Astrocyte (in vitro differentiated cells and primary cell): Measurements from ENCODE around the gene GNS. TPM values are rescaled to one million over a fixed set of nuclear protein-coding genes. Genes with fewer than 3 reads are reported as not detected.
A peak's percentile ranks its signal among the peaks of the same experiment; 100 is the strongest.

Experiments
- DNase-seq: peaks from one replicate; pipeline ENCODE4 v3.0.0-alpha.2; 2010; ENCODE audit warnings: low read depth
- FAIRE-seq: peaks from 2 replicates; lab custom pipeline; 2011; peaks lifted over from hg19 to GRCh38; lab: Jason Lieb, UNC
- H2AFZ ChIP-seq: 2 replicates; pipeline ENCODE4 v1.6.0; 2012; ENCODE audit warnings: low read depth, low read length, inconsistent platforms
- H3K27ac ChIP-seq: 2 replicates; pipeline ENCODE4 v1.5.1; 2011; ENCODE audit warnings: low read depth, low read length, inconsistent platforms
- H3K27me3 ChIP-seq: 2 replicates; pipeline ENCODE4 v1.6.0; 2011; ENCODE audit warnings: low read length, inconsistent platforms; ENCODE audit not compliant: insufficient read depth
- H3K36me3 ChIP-seq: 2 replicates; pipeline ENCODE4 v1.5.1; 2011; ENCODE audit warnings: low read length, inconsistent platforms; ENCODE audit not compliant: insufficient read depth
- H3K4me1 ChIP-seq: 2 replicates; pipeline ENCODE4 v1.5.1; 2011; ENCODE audit warnings: low read length, inconsistent platforms; ENCODE audit not compliant: insufficient read depth
- H3K4me2 ChIP-seq: 2 replicates; pipeline ENCODE4 v1.6.0; 2012; ENCODE audit warnings: low read length, inconsistent platforms
- H3K4me3 ChIP-seq: 2 replicates; pipeline ENCODE4 v1.5.1; 2011; ENCODE audit warnings: low read depth, mild to moderate bottlenecking, low read length, inconsistent platforms; ENCODE audit not compliant: insufficient read depth
- H3K79me2 ChIP-seq: 2 replicates; pipeline ENCODE4 v1.6.0; 2012; ENCODE audit warnings: mild to moderate bottlenecking, low read length, inconsistent platforms; ENCODE audit not compliant: insufficient read depth
- H3K9ac ChIP-seq: 2 replicates; pipeline ENCODE4 v1.6.0; 2012; ENCODE audit warnings: mild to moderate bottlenecking, low read length, inconsistent platforms
- H3K9me3 ChIP-seq: 2 replicates; pipeline ENCODE4 v1.5.1; 2012; ENCODE audit warnings: low read depth, mild to moderate bottlenecking, low read length, inconsistent platforms; ENCODE audit not compliant: insufficient read depth
- H4K20me1 ChIP-seq: 2 replicates; pipeline ENCODE4 v1.6.0; 2012; ENCODE audit warnings: low read length, inconsistent platforms; ENCODE audit not compliant: insufficient read depth
- H3K27ac Mint-ChIP-seq: one replicate; pipeline ENCODE4 v1.8.0; 2021; ENCODE audit warnings: mild to moderate bottlenecking, mixed read lengths; ENCODE audit not compliant: unreplicated experiment
- H3K27me3 Mint-ChIP-seq: one replicate; pipeline ENCODE4 v1.8.0; 2021; ENCODE audit warnings: low read depth, mixed read lengths; ENCODE audit not compliant: unreplicated experiment
- H3K36me3 Mint-ChIP-seq: one replicate; pipeline ENCODE4 v1.8.0; 2021; ENCODE audit warnings: low read depth, mixed read lengths; ENCODE audit not compliant: unreplicated experiment
- H3K4me1 Mint-ChIP-seq: one replicate; pipeline ENCODE4 v1.8.0; 2021; ENCODE audit warnings: low read depth, mixed read lengths; ENCODE audit not compliant: unreplicated experiment
- H3K4me3 Mint-ChIP-seq: one replicate; pipeline ENCODE4 v1.8.0; 2021; ENCODE audit warnings: mild to moderate bottlenecking, moderate library complexity, mixed read lengths; ENCODE audit not compliant: unreplicated experiment
- H3K9me3 Mint-ChIP-seq: one replicate; pipeline ENCODE4 v1.8.0; 2021; ENCODE audit warnings: mild to moderate bottlenecking, mixed read lengths; ENCODE audit not compliant: unreplicated experiment
- CTCF ChIP-seq: IDR thresholded peaks from 2 replicates; pipeline ENCODE4 v1.5.1; 2011; ENCODE audit warnings: low read depth, mild to moderate bottlenecking, inconsistent platforms, low read length, moderate library complexity; ENCODE audit not compliant: insufficient read depth
- EZH2 ChIP-seq: IDR thresholded peaks from 2 replicates; pipeline ENCODE4 v1.6.1; 2012; ENCODE audit warnings: mild to moderate bottlenecking, low read length, inconsistent platforms; ENCODE audit not compliant: insufficient read depth
- total RNA-seq: library from RNA; stranded (reverse); gene quantifications from 2 replicates; pipeline ENCODE4 v1.2.1, GENCODE V29; 2021

GNS gene
- total RNA-seq, 1 donor from 2014 or later: 109 TPM

- H3K9me3 Mint-ChIP-seq: no peaks in the 10 kb centered on the region
- no peaks in the 10 kb centered on the region for H3K9me3 ChIP-seq
- H3K27ac ChIP-seq: no peak overlapping the region
- TF ChIP-seq CTCF: no peak
- no peak for TF ChIP-seq EZH2
- H3K4me2 ChIP-seq: no peak overlapping the region
- H3K4me3 ChIP-seq: no peak overlapping the region
- H3K27me3 Mint-ChIP-seq: no peaks in the 10 kb centered on the region
- H3K27me3 ChIP-seq: no peaks in the 10 kb centered on the region
- no peaks in the 10 kb centered on the region for H4K20me1 ChIP-seq
- FAIRE-seq (no peak), DNase-seq (no peak)
- H3K9ac ChIP-seq: no peak overlapping the region
- H3K36me3 Mint-ChIP-seq: no peaks in the 10 kb centered on the region
- no peak overlapping the region for H2AFZ ChIP-seq
- no peaks in the 10 kb centered on the region for H3K79me2 ChIP-seq
- H3K4me3 Mint-ChIP-seq: no peak overlapping the region
- no peaks in the 10 kb centered on the region for H3K4me1 Mint-ChIP-seq
- H3K36me3 ChIP-seq: peaks cover 3% of the 10 kb centered on the region
- H3K27ac Mint-ChIP-seq: no peak overlapping the region
- no peaks in the 10 kb centered on the region for H3K4me1 ChIP-seq
These were observed 49.8 kb downstream of the GNS start for GRCh38 chr12:64709429-64709828.

GRCh38 chr12:64707926-64708325 is 51.3 kb downstream of the GNS start:
- no peaks in the 10 kb centered on the region for H3K79me2 ChIP-seq
- Mint-ChIP-seq H3K27ac (no peak overlapping the region), H3K9me3 (no peaks in the 10 kb centered on the region), H3K36me3 (no peaks in the 10 kb centered on the region), H3K27me3 (no peaks in the 10 kb centered on the region), H3K4me3 (peak overlapping the region; percentile 14), H3K4me1 (no peaks in the 10 kb centered on the region)
- TF ChIP-seq EZH2 (no peak), CTCF (no peak)
- no peak overlapping the region for H3K27ac ChIP-seq
- DNase-seq (no peak), FAIRE-seq (no peak)
- H3K4me2 ChIP-seq: no peak overlapping the region
- peaks cover under 1% of the 10 kb centered on the region for H3K36me3 ChIP-seq
- H3K9me3 ChIP-seq: no peaks in the 10 kb centered on the region
- H2AFZ ChIP-seq: no peak overlapping the region
- H3K27me3 ChIP-seq: no peaks in the 10 kb centered on the region
- no peaks in the 10 kb centered on the region for H4K20me1 ChIP-seq
- H3K4me3 ChIP-seq: no peak overlapping the region
- no peaks in the 10 kb centered on the region for H3K4me1 ChIP-seq
- no peak overlapping the region for H3K9ac ChIP-seq

DNA sequence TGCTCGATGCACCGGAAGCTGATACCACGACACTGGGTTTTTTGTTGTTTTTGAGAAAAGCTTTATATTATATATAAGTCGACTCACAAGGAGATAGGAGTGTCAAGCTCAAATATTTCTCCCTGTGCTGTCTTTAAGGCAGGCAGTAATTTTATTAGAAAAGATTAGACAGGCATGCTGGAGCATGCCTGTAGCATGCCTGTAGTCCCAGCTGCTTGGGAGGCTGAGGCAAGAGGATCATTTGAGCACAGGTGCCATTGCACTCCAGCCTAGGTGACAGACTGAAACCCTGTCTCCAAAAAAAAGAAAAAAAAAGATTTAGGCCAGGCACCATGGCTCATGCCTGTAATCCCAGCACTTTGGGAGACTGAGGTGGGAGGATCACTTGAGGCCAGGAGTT is 51.8 kb downstream of the GNS start:
- Histone ChIP-seq H3K79me2 (no peaks in the 10 kb centered on the region), H4K20me1 (no peaks in the 10 kb centered on the region), H3K4me1 (no peaks in the 10 kb centered on the region), H3K4me2 (no peak overlapping the region), H3K27me3 (no peaks in the 10 kb centered on the region), H3K9me3 (no peaks in the 10 kb centered on the region), H3K4me3 (no peak overlapping the region), H3K36me3 (no peaks in the 10 kb centered on the region), H3K9ac (no peak overlapping the region), H2AFZ (no peak overlapping the region), H3K27ac (no peak overlapping the region)
- FAIRE-seq (no peak), DNase-seq (no peak)
- H3K27ac Mint-ChIP-seq: no peak overlapping the region
- no peak for TF ChIP-seq CTCF
- TF ChIP-seq EZH2: no peak
- no peaks in the 10 kb centered on the region for H3K9me3 Mint-ChIP-seq
- H3K27me3 Mint-ChIP-seq: no peaks in the 10 kb centered on the region
- no peaks in the 10 kb centered on the region for H3K36me3 Mint-ChIP-seq
- H3K4me1 Mint-ChIP-seq: no peaks in the 10 kb centered on the region
- H3K4me3 Mint-ChIP-seq: no peak overlapping the region
